Activated naive CD4-positive, alpha-beta T cell treated with anti-CD3 and anti-CD28 coated beads for 36 hours (primary cell): ENCODE measurements around the gene SURF6. TPM values are rescaled to one million over a fixed set of nuclear protein-coding genes. Genes with fewer than 3 reads are reported as not detected.
"Not testable (repeated sequence)": the region's sequence is repeated elsewhere in the genome, so short reads cannot be mapped to it uniquely, and the experiment has no call there.

Experiments used
- CTCF ChIA-PET: fragments of 350-600 bp; sonication (Branson Sonifier 250); formaldehyde crosslinking; loops from one replicate; lab custom pipeline; 2021; ENCODE audit warnings: antibody characterized with exemption; lab: Charles Lee
- DNase-seq: peaks from one replicate; pipeline ENCODE4 v3.0.0-alpha.2; 2020
- H3K27ac Mint-ChIP-seq: one replicate; pipeline ENCODE4 v1.8.0; 2021; ENCODE audit warnings: mild to moderate bottlenecking, mixed read lengths
- H3K27me3 Mint-ChIP-seq: one replicate; pipeline ENCODE4 v1.8.0; 2021; ENCODE audit warnings: low read depth, mixed read lengths
- H3K36me3 Mint-ChIP-seq: one replicate; pipeline ENCODE4 v1.8.0; 2021; ENCODE audit warnings: low read depth, mixed read lengths
- H3K4me1 Mint-ChIP-seq: one replicate; pipeline ENCODE4 v1.8.0; 2021; ENCODE audit warnings: low read depth, mixed read lengths
- H3K4me3 Mint-ChIP-seq: one replicate; pipeline ENCODE4 v1.8.0; 2021; ENCODE audit warnings: mild to moderate bottlenecking, moderate library complexity, mixed read lengths
- H3K9me3 Mint-ChIP-seq: one replicate; pipeline ENCODE4 v1.8.0; 2021; ENCODE audit warnings: mixed read lengths
- intact Hi-C: fragments of 100-400 bp; cut with micrococcal nuclease; formaldehyde crosslinking; loops from one replicate; pipeline ENCODE4 v1.15.1; 2023
- total RNA-seq, 2 experiments: library from RNA; stranded (reverse); gene quantifications; one replicate each; pipeline ENCODE4 v1.2.3, GENCODE V29; 2021

The SURF6 gene
- total RNA-seq, 2 experiments from 2014 or later: 13.6 to 13.8 TPM

- CTCF ChIA-PET: interaction anchor here (0.7 to 1.0 kb wide), 2 partner anchors 74 to 231 kb away, joined by 3 read pairs; no protein-coding TSS in a partner anchor
- Mint-ChIP-seq H3K9me3 (no peaks in the 10 kb centered on the region), H3K4me1 (peaks cover 32% of the 10 kb centered on the region), H3K27me3 (no peaks in the 10 kb centered on the region), H3K36me3 (peaks cover 28% of the 10 kb centered on the region), H3K4me3 (no peak overlapping the region), H3K27ac (no peak overlapping the region)
- no peak for DNase-seq
- intact Hi-C loops: no loop called here
These were observed 3.6 kb downstream of the SURF6 start for GRCh38 chr9:133332381-133332730.

- H3K4me3 Mint-ChIP-seq: no peak overlapping the region
These were observed 4.2 kb downstream of the SURF6 start for GRCh38 chr9:133331641-133332380.

GRCh38 chr9:133331221-133331620 is 4.8 kb downstream of the SURF6 start:
- Mint-ChIP-seq H3K4me3 (no peak overlapping the region), H3K27me3 (no peaks in the 10 kb centered on the region), H3K9me3 (no peaks in the 10 kb centered on the region), H3K4me1 (peaks cover 27% of the 10 kb centered on the region), H3K36me3 (peaks cover 28% of the 10 kb centered on the region), H3K27ac (no peak overlapping the region)
- CTCF ChIA-PET: interaction anchor here (0.6 to 1.8 kb wide), 2 partner anchors 26 to 145 kb away, joined by 3 to 13 read pairs; no protein-coding TSS in a partner anchor
- DNase-seq: no peak
- intact Hi-C loops: no loop called here

More at GRCh38 chr9:133331641-133332380, 4.2 kb downstream of the SURF6 start:
- no peak for DNase-seq
- Mint-ChIP-seq H3K9me3 (no peaks in the 10 kb centered on the region), H3K27me3 (no peaks in the 10 kb centered on the region), H3K27ac (no peak overlapping the region), H3K4me1 (peaks cover 28% of the 10 kb centered on the region), H3K36me3 (peaks cover 28% of the 10 kb centered on the region)
- CTCF ChIA-PET: no interaction called here
- intact Hi-C loops: no loop called here

- intact Hi-C loops: loop anchor here (1.0 kb wide), 1 partner anchor 144 kb away; no protein-coding TSS in a partner anchor
These were observed 6.5 kb downstream of the SURF6 start for GRCh38 chr9:133329306-133330156.

GRCh38 chr9:133327834-133328484 is 8.0 kb downstream of the SURF6 start:
- Mint-ChIP-seq H3K4me3 (no peak overlapping the region), H3K9me3 (no peaks in the 10 kb centered on the region), H3K27ac (no peak overlapping the region), H3K4me1 (peaks cover 6% of the 10 kb centered on the region), H3K27me3 (no peaks in the 10 kb centered on the region), H3K36me3 (peaks cover 8% of the 10 kb centered on the region)
- CTCF ChIA-PET: no interaction called here
- DNase-seq: no peak
- intact Hi-C loops: no loop called here

More at GRCh38 chr9:133329306-133330156, 6.5 kb downstream of the SURF6 start:
- Mint-ChIP-seq H3K36me3 (peaks cover 17% of the 10 kb centered on the region), H3K4me1 (peaks cover 18% of the 10 kb centered on the region), H3K27ac (peak overlapping the region; percentile 1)
- not testable (repeated sequence) for H3K27me3 Mint-ChIP-seq, H3K4me3 Mint-ChIP-seq, DNase-seq, H3K9me3 Mint-ChIP-seq
- CTCF ChIA-PET: interaction anchor here (0.8 to 1.8 kb wide), 5 partner anchors 41 to 143 kb away, joined by 3 to 13 read pairs (median 4); no protein-coding TSS in a partner anchor

- CTCF ChIA-PET, DNase-seq: not testable (repeated sequence)
These were observed 9.0 kb downstream of the SURF6 start for GRCh38 chr9:133327021-133327420.

GRCh38 chr9:133323991-133324703 is 11.8 kb downstream of the SURF6 start:
- CTCF ChIA-PET: interaction anchor here (1.5 kb wide), 1 partner anchor 85 kb away, joined by 4 read pairs; no protein-coding TSS in a partner anchor
- DNase-seq: no peak
- Mint-ChIP-seq H3K27me3 (no peaks in the 10 kb centered on the region), H3K36me3 (no peaks in the 10 kb centered on the region), H3K27ac (no peak overlapping the region), H3K9me3 (no peaks in the 10 kb centered on the region), H3K4me3 (no peak overlapping the region), H3K4me1 (no peaks in the 10 kb centered on the region)
- intact Hi-C loops: no loop called here

More at GRCh38 chr9:133327021-133327420, 9.0 kb downstream of the SURF6 start:
- H3K36me3 Mint-ChIP-seq, H3K4me1 Mint-ChIP-seq, H3K4me3 Mint-ChIP-seq, H3K27me3 Mint-ChIP-seq, H3K27ac Mint-ChIP-seq, H3K9me3 Mint-ChIP-seq, intact Hi-C loops: not testable (repeated sequence)

- H3K27me3 Mint-ChIP-seq: no peaks in the 10 kb centered on the region
- intact Hi-C loops: no loop called here
- H3K9me3 Mint-ChIP-seq: no peaks in the 10 kb centered on the region
- H3K36me3 Mint-ChIP-seq: no peaks in the 10 kb centered on the region
- CTCF ChIA-PET: no interaction called here
- H3K4me1 Mint-ChIP-seq: no peaks in the 10 kb centered on the region
- H3K27ac Mint-ChIP-seq: no peak overlapping the region
- H3K4me3 Mint-ChIP-seq: no peak overlapping the region
- no peak for DNase-seq
These were observed 12.8 kb downstream of the SURF6 start for GRCh38 chr9:133323211-133323610.

- Mint-ChIP-seq H3K9me3 (no peaks in the 10 kb centered on the region), H3K4me1 (no peaks in the 10 kb centered on the region), H3K4me3 (no peak overlapping the region), H3K36me3 (no peaks in the 10 kb centered on the region), H3K27ac (no peak overlapping the region), H3K27me3 (no peaks in the 10 kb centered on the region)
- CTCF ChIA-PET: no interaction called here
- no peak for DNase-seq
- intact Hi-C loops: no loop called here
These were observed 13.3 kb downstream of the SURF6 start for GRCh38 chr9:133322701-133323100.

- H3K27ac Mint-ChIP-seq: no peak overlapping the region
- intact Hi-C loops: no loop called here
- H3K27me3 Mint-ChIP-seq: no peaks in the 10 kb centered on the region
- H3K36me3 Mint-ChIP-seq: no peaks in the 10 kb centered on the region
- CTCF ChIA-PET: no interaction called here
- no peaks in the 10 kb centered on the region for H3K9me3 Mint-ChIP-seq
- no peak overlapping the region for H3K4me3 Mint-ChIP-seq
- no peaks in the 10 kb centered on the region for H3K4me1 Mint-ChIP-seq
- DNase-seq: no peak
These were observed 14.5 kb downstream of the SURF6 start for GRCh38 chr9:133321411-133321935.

GRCh38 chr9:133320421-133320881 is 15.5 kb downstream of the SURF6 start:
- H3K9me3 Mint-ChIP-seq: no peaks in the 10 kb centered on the region
- no peak overlapping the region for H3K4me3 Mint-ChIP-seq
- intact Hi-C loops: no loop called here
- no peaks in the 10 kb centered on the region for H3K4me1 Mint-ChIP-seq
- H3K36me3 Mint-ChIP-seq: no peaks in the 10 kb centered on the region
- CTCF ChIA-PET: interaction anchor here (0.6 kb wide), 1 partner anchor 84 kb away, joined by 3 read pairs; no protein-coding TSS in a partner anchor
- no peak for DNase-seq
- H3K27ac Mint-ChIP-seq: no peak overlapping the region
- no peaks in the 10 kb centered on the region for H3K27me3 Mint-ChIP-seq
